ENCODE data around the gene LBH. TPM values are rescaled to one million over a fixed set of nuclear protein-coding genes. Genes with fewer than 3 reads are reported as not detected.

Gene LBH
- total and polyA plus RNA-seq, 2 experiments from 2014 or later: 54.1 to 75.9 TPM

GRCh38 chr2:30272761-30273573 lies 41.6 kb downstream of the LBH start:
- no peaks in the 10 kb centered on the region for H4K20me1 ChIP-seq (ENCODE audit: insufficient read depth, poor library complexity, severe bottlenecking)
- peak overlapping the region; percentile 85 for H3K27ac ChIP-seq
- no peak overlapping the region for H2AFZ ChIP-seq
- no peaks in the 10 kb centered on the region for H3K27me3 ChIP-seq
- H3K36me3 ChIP-seq (replicated peaks; ENCODE audit: insufficient read depth, low read depth): no peaks in the 10 kb centered on the region
- no peaks in the 10 kb centered on the region for H3K9me2 ChIP-seq (replicated peaks; ENCODE audit: insufficient read depth)
- H3K4me3 ChIP-seq: no peak overlapping the region
- H3K4me1 ChIP-seq (ENCODE audit: insufficient read depth): peaks cover 26% of the 10 kb centered on the region
- WGBS (ENCODE audit: low lambda C conversion rate, missing lambda C conversion rate): 46% methylated on average over 5 of the region's 5 CpGs
- TF ChIP-seq EZH2 (IDR thresholded peaks at IDR 0.05; ENCODE audit: borderline replicate concordance) (no peak), EZH2phosphoT487 (IDR thresholded peaks at IDR 0.05; ENCODE audit: low read depth, severe bottlenecking, unreplicated experiment) (no peak), CTCF (IDR thresholded peaks at IDR 0.05; ENCODE audit: poor library complexity) (no peak)
- no peak overlapping the region for H3K4me2 ChIP-seq
- H3K9me3 ChIP-seq (ENCODE audit: low read depth): no peaks in the 10 kb centered on the region
- DNase-seq (ENCODE audit: low spot score): peak; percentile 53
- no peaks in the 10 kb centered on the region for H3K79me2 ChIP-seq

DNA sequence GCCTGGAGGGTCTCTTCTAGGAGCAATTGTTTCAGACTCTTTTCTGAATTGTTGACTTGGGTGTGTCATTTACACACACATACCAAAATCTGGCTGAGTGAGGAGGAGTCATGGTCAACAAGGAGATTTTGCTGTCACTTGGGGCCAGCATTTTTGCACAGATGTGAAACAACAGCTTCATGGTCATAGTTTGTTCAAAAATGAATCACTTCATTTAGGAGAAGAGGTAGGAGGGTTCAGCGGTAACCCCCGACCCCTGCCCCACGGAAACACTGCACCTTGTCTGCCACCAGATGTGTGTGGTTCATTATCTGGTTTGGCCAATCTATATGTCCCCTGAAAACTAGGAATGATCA lies 42.2 kb downstream of the LBH start:
- no peaks in the 10 kb centered on the region for H3K27me3 ChIP-seq
- TF ChIP-seq EZH2 (IDR thresholded peaks at IDR 0.05; ENCODE audit: borderline replicate concordance) (no peak), CTCF (IDR thresholded peaks at IDR 0.05; ENCODE audit: poor library complexity) (no peak)
- no peaks in the 10 kb centered on the region for H3K79me2 ChIP-seq
- no peaks in the 10 kb centered on the region for H3K9me3 ChIP-seq (ENCODE audit: low read depth)
- no peak overlapping the region for H2AFZ ChIP-seq
- H3K4me2 ChIP-seq: no peak overlapping the region
- no peaks in the 10 kb centered on the region for H4K20me1 ChIP-seq (ENCODE audit: insufficient read depth, poor library complexity, severe bottlenecking)
- WGBS (ENCODE audit: low lambda C conversion rate, missing lambda C conversion rate): 88% methylated on average over 3 of the region's 3 CpGs
- H3K9me2 ChIP-seq (replicated peaks; ENCODE audit: insufficient read depth): no peaks in the 10 kb centered on the region
- peak overlapping the region; percentile 85 for H3K27ac ChIP-seq
- H3K4me3 ChIP-seq: no peak overlapping the region
- H3K36me3 ChIP-seq (replicated peaks; ENCODE audit: insufficient read depth, low read depth): no peaks in the 10 kb centered on the region
- peaks cover 26% of the 10 kb centered on the region for H3K4me1 ChIP-seq (ENCODE audit: insufficient read depth)
- DNase-seq (ENCODE audit: low spot score): no peak

DNA sequence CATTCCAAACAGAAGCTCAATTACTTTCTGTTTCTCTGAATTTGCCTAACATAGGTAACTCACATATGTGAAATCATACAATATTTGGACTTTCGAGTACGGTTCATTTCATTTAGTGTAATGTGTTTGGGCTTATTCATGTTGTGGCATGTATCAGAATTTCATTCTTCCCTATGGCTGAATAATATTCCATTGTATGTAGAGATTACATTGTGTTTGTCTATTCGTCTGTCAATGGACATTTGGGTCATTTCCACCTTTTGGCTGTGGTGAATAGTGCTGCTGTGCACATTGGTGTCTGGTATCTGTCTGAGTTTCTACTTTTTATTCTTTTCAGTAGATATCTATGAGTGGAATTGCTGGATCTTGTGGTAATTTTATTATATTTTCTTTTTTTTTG lies 43.9 kb downstream of the LBH start:
- no peak overlapping the region for H2AFZ ChIP-seq
- TF ChIP-seq EZH2phosphoT487 (IDR thresholded peaks at IDR 0.05; ENCODE audit: low read depth, severe bottlenecking, unreplicated experiment) (no peak), CTCF (IDR thresholded peaks at IDR 0.05; ENCODE audit: poor library complexity) (no peak), EZH2 (IDR thresholded peaks at IDR 0.05; ENCODE audit: borderline replicate concordance) (no peak)
- H3K4me1 ChIP-seq (ENCODE audit: insufficient read depth): peaks cover 26% of the 10 kb centered on the region
- H3K36me3 ChIP-seq (replicated peaks; ENCODE audit: insufficient read depth, low read depth): no peaks in the 10 kb centered on the region
- H3K79me2 ChIP-seq: no peaks in the 10 kb centered on the region
- DNase-seq (ENCODE audit: low spot score): no peak
- peak overlapping the region; percentile 11 for H3K4me2 ChIP-seq
- H3K9me2 ChIP-seq (replicated peaks; ENCODE audit: insufficient read depth): no peaks in the 10 kb centered on the region
- H3K4me3 ChIP-seq: no peak overlapping the region
- WGBS (ENCODE audit: low lambda C conversion rate, missing lambda C conversion rate): 88% methylated on average over 3 of the region's 3 CpGs
- no peaks in the 10 kb centered on the region for H3K9me3 ChIP-seq (ENCODE audit: low read depth)
- no peaks in the 10 kb centered on the region for H3K27me3 ChIP-seq
- peak overlapping the region; percentile 78 for H3K27ac ChIP-seq
- no peaks in the 10 kb centered on the region for H4K20me1 ChIP-seq (ENCODE audit: insufficient read depth, poor library complexity, severe bottlenecking)
